Ovary (tissue), 3 donors: Measurements from ENCODE around the gene PRR5.

Source experiments
- EP300 ChIP-seq: sonication (generic); formaldehyde crosslinking; IDR thresholded peaks from one replicate; pipeline ENCODE4 v1.6.1; 2017; ENCODE audit warnings: antibody characterized with exemption
- POLR2A ChIP-seq: fragments of 450-650 bp; IDR thresholded peaks from one replicate; pipeline ENCODE4 v1.6.1; 2017; ENCODE audit warnings: antibody characterized with exemption, mild to moderate bottlenecking, moderate library complexity
- TF ChIP-seq, protein P1 (sequence below), 3 donors: fragments of 450-650 bp in 2 of 3; fragments of 200-600 bp in 1 of 3; IDR thresholded peaks; one replicate each; pipeline versions ENCODE4 v1.5.1 to v1.8.0; 2016 to 2022; ENCODE audit warnings: antibody characterized with exemption in 3 of 3, mild to moderate bottlenecking in 1 of 3
- donor health status: DM: no; HTN: no; CAD: no.

- TF ChIP-seq, protein P1, sequence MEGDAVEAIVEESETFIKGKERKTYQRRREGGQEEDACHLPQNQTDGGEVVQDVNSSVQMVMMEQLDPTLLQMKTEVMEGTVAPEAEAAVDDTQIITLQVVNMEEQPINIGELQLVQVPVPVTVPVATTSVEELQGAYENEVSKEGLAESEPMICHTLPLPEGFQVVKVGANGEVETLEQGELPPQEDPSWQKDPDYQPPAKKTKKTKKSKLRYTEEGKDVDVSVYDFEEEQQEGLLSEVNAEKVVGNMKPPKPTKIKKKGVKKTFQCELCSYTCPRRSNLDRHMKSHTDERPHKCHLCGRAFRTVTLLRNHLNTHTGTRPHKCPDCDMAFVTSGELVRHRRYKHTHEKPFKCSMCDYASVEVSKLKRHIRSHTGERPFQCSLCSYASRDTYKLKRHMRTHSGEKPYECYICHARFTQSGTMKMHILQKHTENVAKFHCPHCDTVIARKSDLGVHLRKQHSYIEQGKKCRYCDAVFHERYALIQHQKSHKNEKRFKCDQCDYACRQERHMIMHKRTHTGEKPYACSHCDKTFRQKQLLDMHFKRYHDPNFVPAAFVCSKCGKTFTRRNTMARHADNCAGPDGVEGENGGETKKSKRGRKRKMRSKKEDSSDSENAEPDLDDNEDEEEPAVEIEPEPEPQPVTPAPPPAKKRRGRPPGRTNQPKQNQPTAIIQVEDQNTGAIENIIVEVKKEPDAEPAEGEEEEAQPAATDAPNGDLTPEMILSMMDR (IDR thresholded peaks at IDR 0.05), result no peak
- no peak for TF ChIP-seq POLR2A
- no peak for TF ChIP-seq EP300
Measured at GRCh38 chr22:44666207-44666585, 35.8 kb upstream of the PRR5 start.
